ENCODE data around the gene RTKN2.

The RTKN2 gene

GRCh38 chr10:62224606-62225005 lies 44.0 kb downstream of the RTKN2 start:
- DNase-seq (ENCODE audit: low read depth in 2 of 2) = no peak

GRCh38 chr10:62217683-62218082 lies 51.0 kb downstream of the RTKN2 start:
- DNase-seq (ENCODE audit: low read depth in 2 of 2) = no peak

GRCh38 chr10:62214364-62214874 lies 54.2 kb downstream of the RTKN2 start:
- no peak for DNase-seq (ENCODE audit: low read depth in 2 of 2)

GRCh38 chr10:62205750-62206399 lies 62.8 kb downstream of the RTKN2 start:
- no peak for DNase-seq (ENCODE audit: low read depth in 2 of 2)

GRCh38 chr10:62199584-62199983 lies 69.1 kb downstream of the RTKN2 start:
- DNase-seq (ENCODE audit: low read depth in 2 of 2) = no peak

- DNase-seq (ENCODE audit: low read depth in 2 of 2) = no peak
Observed at GRCh38 chr10:62196528-62196927, 72.1 kb downstream of the RTKN2 start.

- DNase-seq (ENCODE audit: low read depth in 2 of 2) = no peak
Observed at GRCh38 chr10:62195675-62195926, 73.0 kb downstream of the RTKN2 start.

GRCh38 chr10:62194924-62195674 lies 73.5 kb downstream of the RTKN2 start:
- no peak for DNase-seq (ENCODE audit: low read depth in 2 of 2)

GRCh38 chr10:62193479-62193878 lies 75.2 kb downstream of the RTKN2 start:
- no peak for DNase-seq (ENCODE audit: low read depth in 2 of 2)

GRCh38 chr10:62189131-62189530 lies 79.5 kb downstream of the RTKN2 start:
- no peak for DNase-seq (ENCODE audit: low read depth in 2 of 2)

- DNase-seq (ENCODE audit: low read depth in 2 of 2) = no peak
Observed at GRCh38 chr10:62188021-62188616, 80.5 kb downstream of the RTKN2 start.

- DNase-seq (ENCODE audit: low read depth in 2 of 2) = no peak
Observed at GRCh38 chr10:62186999-62187675, 81.5 kb downstream of the RTKN2 start.

GRCh38 chr10:62185919-62186692 lies 82.5 kb downstream of the RTKN2 start:
- DNase-seq (ENCODE audit: low read depth in 2 of 2) = no peak

- DNase-seq (ENCODE audit: low read depth in 2 of 2) = no peak
Observed at GRCh38 chr10:62183857-62184795, 84.5 kb downstream of the RTKN2 start.

GRCh38 chr10:62183442-62183841 lies 85.2 kb downstream of the RTKN2 start:
- no peak for DNase-seq (ENCODE audit: low read depth in 2 of 2)

- no peak for DNase-seq (ENCODE audit: low read depth in 2 of 2)
Observed at GRCh38 chr10:62182595-62182994, 86.0 kb downstream of the RTKN2 start.

- DNase-seq (ENCODE audit: low read depth in 2 of 2) = no peak
Observed at GRCh38 chr10:62182171-62182570, 86.5 kb downstream of the RTKN2 start.

GRCh38 chr10:62180677-62181076 lies 88.0 kb downstream of the RTKN2 start:
- no peak for DNase-seq (ENCODE audit: low read depth in 2 of 2)

- no peak for DNase-seq (ENCODE audit: low read depth in 2 of 2)
Observed at GRCh38 chr10:62178568-62178967, 90.1 kb downstream of the RTKN2 start.

- no peak for DNase-seq (ENCODE audit: low read depth in 2 of 2)
Observed at GRCh38 chr10:62177111-62177510, 91.5 kb downstream of the RTKN2 start.

GRCh38 chr10:62175251-62175650 lies 93.4 kb downstream of the RTKN2 start:
- DNase-seq (ENCODE audit: low read depth in 2 of 2) = no peak

Measured in stimulated activated CD4-positive, alpha-beta T cell treated with anti-CD3 and anti-CD28 coated beads, Interleukin-12 subunit alpha, Interleukin-12 subunit beta, amount 100 ng/mL, for 24 hours (primary cell).